OCI-LY7 (cell line): Measurements from ENCODE around the gene CSNK2A1.

Experiments used
- EZH2phosphoT487 ChIP-seq: fragments of 200-600 bp; sonication (generic); IDR thresholded peaks from 2 replicates; pipeline ENCODE4 v1.6.1; 2018; ENCODE audit warnings: low read depth, borderline replicate concordance, mild to moderate bottlenecking, mixed run types, antibody characterized with exemption, low read length, moderate library complexity, mixed read lengths
- TF ChIP-seq, protein P1 (sequence below): fragments of 200-600 bp; sonication (generic); conservative IDR thresholded peaks from 2 replicates; pipeline ENCODE4 v1.5.1; 2014; ENCODE audit warnings: mild to moderate bottlenecking, antibody characterized with exemption, low read length, moderate library complexity, mixed read lengths

GRCh38 chr20:574297-574942, 30.8 kb upstream of the CSNK2A1 start:
- TF ChIP-seq, protein P1, sequence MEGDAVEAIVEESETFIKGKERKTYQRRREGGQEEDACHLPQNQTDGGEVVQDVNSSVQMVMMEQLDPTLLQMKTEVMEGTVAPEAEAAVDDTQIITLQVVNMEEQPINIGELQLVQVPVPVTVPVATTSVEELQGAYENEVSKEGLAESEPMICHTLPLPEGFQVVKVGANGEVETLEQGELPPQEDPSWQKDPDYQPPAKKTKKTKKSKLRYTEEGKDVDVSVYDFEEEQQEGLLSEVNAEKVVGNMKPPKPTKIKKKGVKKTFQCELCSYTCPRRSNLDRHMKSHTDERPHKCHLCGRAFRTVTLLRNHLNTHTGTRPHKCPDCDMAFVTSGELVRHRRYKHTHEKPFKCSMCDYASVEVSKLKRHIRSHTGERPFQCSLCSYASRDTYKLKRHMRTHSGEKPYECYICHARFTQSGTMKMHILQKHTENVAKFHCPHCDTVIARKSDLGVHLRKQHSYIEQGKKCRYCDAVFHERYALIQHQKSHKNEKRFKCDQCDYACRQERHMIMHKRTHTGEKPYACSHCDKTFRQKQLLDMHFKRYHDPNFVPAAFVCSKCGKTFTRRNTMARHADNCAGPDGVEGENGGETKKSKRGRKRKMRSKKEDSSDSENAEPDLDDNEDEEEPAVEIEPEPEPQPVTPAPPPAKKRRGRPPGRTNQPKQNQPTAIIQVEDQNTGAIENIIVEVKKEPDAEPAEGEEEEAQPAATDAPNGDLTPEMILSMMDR: no peak
- TF ChIP-seq EZH2phosphoT487: no peak
